GM18517 (cell line): ENCODE data around the gene CSH1.
"Not testable (repeated sequence)": the region's sequence is repeated elsewhere in the genome, so short reads cannot be mapped to it uniquely, and the experiment has no call there.

Source experiments
- ATAC-seq: cut with Tn5 transposase; IDR thresholded peaks from one replicate; pipeline ENCODE4 v1.9.1; 2021; ENCODE audit warnings: mild to moderate bottlenecking, moderate library complexity; ENCODE audit not compliant: unreplicated experiment

Gene CSH1

DNA sequence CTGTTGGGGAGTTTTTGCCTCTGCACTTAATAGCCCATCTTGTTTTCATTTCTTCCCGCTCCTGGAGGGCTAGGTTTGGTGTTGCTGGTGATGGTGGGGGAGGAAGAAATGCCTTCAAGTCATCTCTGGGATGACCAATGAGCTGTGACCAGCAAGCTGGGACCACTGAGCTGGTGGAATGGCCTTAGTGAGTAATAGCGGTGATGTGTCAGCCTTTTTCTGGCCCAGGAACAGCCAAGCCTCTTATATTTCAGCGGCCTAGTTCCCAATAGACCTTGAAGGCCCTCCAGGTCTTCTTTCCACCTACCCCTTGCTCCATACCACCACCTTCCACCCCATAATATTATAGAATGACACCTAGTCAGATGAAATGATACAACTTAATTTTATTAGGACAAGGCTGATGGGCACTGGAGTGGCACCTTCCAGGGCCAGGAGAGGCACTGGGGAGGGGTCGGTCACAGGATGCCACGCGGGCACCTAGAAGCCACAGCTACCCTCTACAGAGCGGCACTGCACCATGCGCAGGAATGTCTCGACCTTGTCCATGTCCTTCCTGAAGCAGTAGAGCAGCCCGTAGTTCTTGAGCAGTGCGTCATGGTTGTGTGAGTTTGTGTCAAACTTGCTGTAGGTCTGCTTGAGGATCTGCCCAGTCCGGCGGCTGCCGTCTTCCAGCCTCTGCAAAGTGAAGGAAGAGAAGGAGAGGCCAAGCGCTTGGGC is 24.6 kb downstream of the CSH1 start:
- not testable (repeated sequence) for ATAC-seq

DNA sequence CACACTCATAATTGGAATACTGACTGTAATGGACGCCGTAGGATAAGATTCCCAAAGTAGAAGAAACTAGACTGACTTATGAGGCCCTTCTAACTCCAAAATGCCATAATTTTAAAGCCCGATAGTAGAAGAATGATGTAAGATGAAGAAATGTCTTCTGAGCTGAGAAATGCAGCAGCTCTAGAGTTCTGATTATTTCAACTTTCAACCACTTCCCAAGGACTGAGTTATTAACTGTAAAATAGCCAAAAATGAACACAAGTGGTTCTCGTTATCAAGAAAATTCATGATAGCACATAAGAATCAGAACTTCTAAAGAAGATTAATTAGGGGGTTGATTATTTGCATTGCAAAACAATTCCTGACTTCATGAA is 26.1 kb downstream of the CSH1 start:
- not testable (repeated sequence) for ATAC-seq

DNA sequence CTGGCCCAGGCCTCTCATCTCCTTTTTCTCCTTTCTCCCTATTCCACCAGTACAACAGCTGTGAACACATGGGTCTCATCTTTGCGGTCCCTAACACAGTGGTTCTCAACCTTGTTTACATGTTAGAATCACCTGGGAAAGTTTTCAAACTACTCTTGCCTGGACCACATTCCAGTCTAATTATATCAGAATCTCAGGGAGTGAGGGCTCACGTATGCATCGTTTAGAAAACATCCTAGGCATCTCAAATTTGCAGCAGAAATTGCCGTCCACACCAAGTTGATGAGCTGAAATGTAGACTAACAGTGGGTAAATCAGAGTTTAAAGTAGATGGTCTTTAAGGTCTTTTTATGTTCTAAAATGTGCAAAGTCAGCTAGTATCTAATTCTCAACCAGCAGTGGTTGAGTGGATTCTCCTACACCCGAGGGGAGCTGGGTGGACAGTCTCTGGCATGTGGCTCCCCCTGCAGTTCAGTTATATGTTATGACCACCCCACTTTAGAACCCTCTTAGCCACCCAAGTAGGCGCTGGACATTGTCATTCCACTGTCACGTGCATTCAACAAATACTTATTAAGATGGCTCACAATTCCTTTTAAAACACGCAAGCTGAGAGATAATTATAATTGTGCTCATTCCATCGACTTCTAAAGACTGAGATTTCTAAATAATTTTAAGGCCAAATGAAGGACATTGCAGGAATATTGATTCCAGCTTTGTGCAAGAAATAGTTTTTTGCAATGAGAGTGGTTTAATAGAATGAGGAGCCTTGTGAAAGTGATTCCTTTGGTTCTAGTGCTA is 26.7 kb downstream of the CSH1 start:
- ATAC-seq: not testable (repeated sequence)

DNA sequence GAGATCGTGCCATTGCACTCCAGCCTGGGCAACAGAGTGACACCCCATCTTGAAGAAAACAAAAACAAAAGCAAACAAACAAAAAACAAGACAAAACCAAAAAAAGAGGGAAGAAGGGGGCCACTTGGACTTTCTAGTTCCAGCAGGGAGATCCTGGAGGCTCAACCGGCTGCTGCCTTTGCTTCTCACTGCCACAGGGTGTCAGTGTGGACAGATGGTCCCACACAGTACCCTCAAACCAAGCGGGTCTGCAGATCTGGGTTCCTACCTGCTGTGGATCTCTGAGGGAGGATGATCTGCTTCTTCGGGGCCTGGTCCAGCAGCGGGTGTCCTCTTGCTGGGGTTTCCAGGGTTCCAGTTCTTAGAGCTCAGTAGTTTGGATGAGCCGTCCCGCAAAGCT is 29.7 kb downstream of the CSH1 start:
- not testable (repeated sequence) for ATAC-seq

DNA sequence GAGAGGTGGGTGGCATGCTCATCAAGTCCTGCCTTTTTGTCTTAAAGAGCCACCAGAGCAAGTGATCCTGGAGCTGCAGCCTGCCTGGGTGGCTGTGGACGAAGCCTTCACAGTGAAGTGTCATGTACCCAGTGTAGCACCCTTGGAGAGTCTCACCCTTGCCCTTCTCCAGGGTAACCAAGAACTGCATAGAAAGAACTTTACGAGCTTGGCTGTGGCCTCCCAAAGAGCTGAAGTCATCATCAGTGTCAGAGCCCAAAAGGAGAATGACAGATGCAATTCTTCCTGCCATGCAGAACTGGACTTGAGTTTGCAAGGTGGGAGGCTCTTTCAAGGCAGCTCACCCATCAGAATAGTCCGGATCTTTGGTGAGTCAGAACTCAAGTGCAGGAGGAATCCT is 37.1 kb downstream of the CSH1 start:
- no peak for ATAC-seq

DNA sequence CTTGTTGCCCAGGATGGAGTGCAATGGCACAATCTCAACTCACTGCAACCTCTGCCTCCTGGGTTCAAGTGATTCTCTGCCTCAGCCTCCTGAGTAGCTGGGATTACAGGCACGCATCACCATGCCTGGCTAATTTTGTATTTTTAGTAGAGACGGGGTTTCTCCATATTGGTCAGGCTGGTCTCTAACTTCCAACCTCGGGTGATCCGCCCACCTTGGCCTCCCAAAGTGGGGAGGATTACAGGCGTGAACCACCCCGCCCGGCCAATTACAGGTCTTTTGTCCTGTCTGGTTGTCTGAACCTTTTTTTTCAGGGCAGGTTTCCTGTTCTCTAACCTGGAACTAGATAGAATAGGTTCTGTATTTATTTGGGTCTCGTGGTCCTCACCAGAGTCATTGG is 39.9 kb downstream of the CSH1 start:
- ATAC-seq: not testable (repeated sequence)

DNA sequence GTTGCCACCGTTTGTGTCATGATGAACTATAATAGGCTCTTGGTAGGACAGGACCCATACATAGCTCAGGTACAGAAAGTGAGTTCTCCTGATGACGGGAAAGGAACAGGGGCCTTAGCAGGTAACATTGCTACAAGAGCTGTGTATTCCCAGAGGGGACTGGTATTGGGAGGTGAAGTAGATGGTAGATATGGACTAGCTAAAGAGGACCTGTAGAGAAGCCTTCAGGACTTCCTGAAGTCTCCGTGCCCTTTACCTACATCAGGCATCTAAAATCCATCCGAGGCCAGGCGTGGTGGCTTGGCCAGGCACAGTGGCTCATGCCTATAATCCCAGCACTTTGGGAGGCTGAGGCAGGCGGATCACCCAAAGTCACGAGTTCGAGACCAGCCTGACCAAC is 41.2 kb downstream of the CSH1 start:
- ATAC-seq: no peak

DNA sequence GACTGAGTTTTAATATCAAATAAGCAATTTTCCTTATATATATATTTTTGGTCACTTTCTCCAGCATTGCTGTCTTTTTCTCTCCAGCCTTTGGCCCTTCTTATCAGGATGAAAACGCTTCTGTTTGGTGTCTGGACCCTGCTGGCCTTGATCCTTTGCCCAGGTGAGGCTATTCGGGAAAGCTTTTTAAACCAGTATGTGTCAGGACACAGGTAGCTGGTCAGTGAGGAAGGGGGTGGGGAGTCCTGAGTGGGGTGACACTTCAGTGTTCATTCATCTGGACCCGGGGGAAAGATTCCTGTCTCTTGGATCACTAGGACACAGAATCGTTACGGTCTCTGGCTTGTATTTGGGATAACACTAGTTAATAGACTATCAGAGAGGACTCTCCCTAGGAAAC is 41.7 kb downstream of the CSH1 start:
- ATAC-seq: no peak

DNA sequence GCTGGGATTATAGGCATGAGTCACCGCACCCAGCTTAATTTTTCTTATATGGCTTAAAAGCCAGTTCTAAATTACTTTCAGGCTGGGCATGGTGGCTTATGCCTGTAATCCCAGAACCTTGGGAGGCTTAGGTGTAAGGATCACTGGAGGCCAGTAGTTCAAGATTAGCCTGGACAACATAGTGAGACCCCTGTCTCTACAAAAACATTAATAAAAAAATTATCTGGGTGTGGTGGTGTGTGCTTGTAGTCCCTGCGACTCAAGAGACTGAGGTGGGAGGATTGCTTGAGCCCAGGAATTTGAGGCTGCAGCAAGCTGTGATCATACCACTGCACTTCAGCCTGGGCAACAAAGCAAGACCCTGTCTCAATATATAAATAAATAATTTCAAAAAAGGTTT is 43.1 kb downstream of the CSH1 start:
- ATAC-seq: no peak

DNA sequence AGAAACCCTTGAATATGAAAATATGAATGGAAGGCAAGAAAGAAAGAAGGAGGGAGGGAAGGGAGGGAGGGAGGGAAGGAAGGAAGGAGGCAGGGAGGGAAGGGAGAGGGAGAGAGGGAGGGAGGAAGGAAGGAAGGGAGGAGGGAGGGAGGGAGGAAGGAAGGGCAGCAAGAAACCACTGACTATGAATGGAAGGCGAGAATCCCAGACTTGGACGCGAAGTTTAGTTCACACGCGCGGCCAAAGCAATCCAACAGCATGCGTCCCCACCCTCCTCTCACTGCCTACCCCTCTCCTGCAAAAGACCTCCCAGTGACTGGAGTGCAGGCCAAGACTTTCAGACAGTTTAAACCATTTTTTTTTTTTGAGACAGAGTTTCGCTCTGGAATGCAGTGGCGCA is 46.0 kb downstream of the CSH1 start:
- ATAC-seq: no peak

DNA sequence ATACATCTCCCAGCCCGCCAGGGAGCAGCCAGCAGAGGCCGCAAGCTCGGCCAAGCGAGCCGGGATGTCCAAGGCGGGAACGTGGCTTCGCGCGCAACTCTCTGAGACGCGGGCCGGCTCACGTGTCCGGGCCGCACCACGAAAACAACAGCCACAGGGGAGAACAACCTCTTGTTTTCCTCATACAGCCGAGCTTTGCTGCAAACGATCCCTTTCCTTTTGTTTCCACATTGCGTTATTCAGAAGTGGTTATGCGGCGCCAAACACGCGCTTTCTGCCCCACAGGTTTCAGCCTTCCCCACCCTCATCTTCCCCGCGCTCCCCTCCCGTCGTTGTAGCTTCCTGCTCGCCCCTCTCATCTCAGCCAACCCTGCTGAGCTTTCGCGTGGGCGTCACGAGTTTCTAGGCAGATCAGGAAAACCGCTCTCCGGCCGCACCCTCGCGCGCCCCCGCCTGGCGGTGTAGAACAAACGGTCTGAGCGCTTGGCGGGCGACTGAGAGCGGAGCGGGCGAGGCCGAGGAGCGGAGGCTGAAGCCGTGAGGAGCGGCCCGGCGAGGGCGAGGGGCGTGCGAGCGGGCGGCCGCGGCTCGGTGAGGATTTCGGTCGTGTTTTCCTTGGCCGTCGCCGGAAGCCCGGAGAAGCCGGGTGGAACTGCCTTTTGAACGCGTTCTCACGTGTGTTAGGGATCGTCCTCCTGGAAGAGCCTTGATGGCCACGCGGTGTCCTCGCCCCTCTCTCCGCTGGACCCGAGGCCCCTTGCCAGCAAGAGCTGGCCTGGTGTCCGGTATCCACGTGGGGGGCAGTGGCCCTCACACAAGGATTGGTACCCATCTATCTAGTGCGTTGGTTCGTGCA is 47.3 kb downstream of the CSH1 start:
- peak; percentile 68 for ATAC-seq

DNA sequence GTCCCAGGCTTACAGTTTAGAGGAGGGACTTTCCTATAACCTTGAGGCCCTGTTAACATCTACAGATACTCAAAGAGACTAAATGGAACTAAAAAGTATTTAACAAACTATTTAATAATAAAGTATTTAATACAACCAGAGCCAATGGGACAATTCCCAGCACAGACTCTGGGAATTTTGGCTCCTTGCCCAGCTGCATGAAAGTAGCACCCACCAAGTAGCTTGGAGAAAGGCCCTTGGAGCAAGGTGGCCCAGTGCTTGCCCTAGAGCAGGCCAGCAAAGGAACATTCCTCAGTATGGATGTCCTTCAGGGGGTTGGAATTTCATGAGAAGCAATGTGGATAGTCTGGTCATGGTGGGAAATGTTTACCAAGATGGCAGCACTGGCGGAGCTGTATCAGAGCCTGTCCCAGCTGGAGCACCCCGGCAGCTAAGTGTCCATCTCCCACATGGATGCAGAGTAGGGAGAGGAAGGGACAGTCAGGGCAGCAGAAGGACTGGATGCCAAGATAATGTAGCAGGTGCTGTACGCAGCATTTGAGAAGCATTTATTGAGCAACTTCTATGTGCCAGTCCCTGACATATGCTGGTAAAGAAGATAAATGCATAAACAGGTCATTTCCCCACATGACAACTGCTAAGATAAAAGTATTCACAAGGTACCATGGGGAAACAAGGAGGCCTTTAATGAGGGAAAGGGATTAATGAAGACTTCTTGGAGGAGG is 48.7 kb downstream of the CSH1 start:
- no peak for ATAC-seq

DNA sequence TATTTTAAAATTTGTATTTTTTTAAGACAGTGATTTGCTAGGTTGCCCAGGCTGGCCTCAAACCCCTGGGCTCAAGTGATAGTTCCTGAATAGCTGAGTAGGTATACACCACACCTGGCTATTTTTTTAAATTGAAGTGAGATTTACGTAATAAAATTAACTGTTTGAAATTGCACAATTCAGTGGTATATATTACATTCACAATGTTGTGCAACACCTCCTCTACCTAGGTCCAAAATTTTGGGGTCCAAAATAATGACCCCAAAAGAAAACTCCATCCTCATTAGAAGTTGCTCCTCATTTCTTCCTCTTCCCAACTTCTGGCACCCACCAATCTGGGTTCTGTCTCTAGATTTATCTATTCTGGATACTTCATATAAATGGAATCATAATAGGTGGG is 50.9 kb downstream of the CSH1 start:
- ATAC-seq: no peak
